Aorta (tissue), 5 donors: ENCODE measurements around the gene TOB2. TPM values are rescaled to one million over a fixed set of nuclear protein-coding genes. Genes with fewer than 3 reads are reported as not detected.
"Not testable (repeated sequence)": the region's sequence is repeated elsewhere in the genome, so short reads cannot be mapped to it uniquely, and the experiment has no call there.

ENCODE experiments used
- ATAC-seq: fragments of 200-7000 bp; cut with Tn5 transposase; one replicate; pipeline ENCODE4 v1.9.1; 2022; ENCODE audit warnings: moderate library complexity; ENCODE audit not compliant: low FRiP score
- DNase-seq, 2 donors: peaks; one replicate each; pipeline ENCODE4 v3.0.0-alpha.2; 2020
- H3K27ac ChIP-seq, 2 donors: one replicate each; pipeline ENCODE4 v1.5.1; 2013; ENCODE audit warnings: low read length in 2 of 2, mild to moderate bottlenecking in 2 of 2, moderate library complexity in 2 of 2, control low read depth in 1 of 2, inconsistent platforms in 1 of 2, low read depth in 1 of 2
- H3K27me3 ChIP-seq, 2 donors: one replicate each; pipeline ENCODE4 v1.6.1; 2013; ENCODE audit warnings: control low read depth in 1 of 2, low read length in 1 of 2, mild to moderate bottlenecking in 1 of 2, moderate library complexity in 1 of 2; ENCODE audit not compliant: insufficient read depth in 2 of 2, control insufficient read depth in 1 of 2
- H3K36me3 ChIP-seq, 2 donors: one replicate each; pipeline ENCODE4 v1.6.1; 2013; ENCODE audit warnings: control low read depth in 1 of 2, low read length in 1 of 2, mild to moderate bottlenecking in 1 of 2; ENCODE audit not compliant: insufficient read depth in 2 of 2, control insufficient read depth in 1 of 2
- H3K4me1 ChIP-seq, 2 donors: one replicate each; pipeline ENCODE4 v1.6.1; 2013; ENCODE audit warnings: low read length in 2 of 2, control low read depth in 1 of 2, mild to moderate bottlenecking in 1 of 2, moderate library complexity in 1 of 2; ENCODE audit not compliant: insufficient read depth in 2 of 2, control insufficient read depth in 1 of 2
- H3K4me3 ChIP-seq, 2 donors: one replicate each; pipeline ENCODE4 v1.5.1; 2013; ENCODE audit warnings: low read length in 2 of 2, control low read depth in 1 of 2, mild to moderate bottlenecking in 1 of 2
- H3K9me3 ChIP-seq: one replicate; pipeline ENCODE4 v1.6.1; 2013; ENCODE audit warnings: mild to moderate bottlenecking, low read length; ENCODE audit not compliant: control insufficient read depth
- WGBS, 2 donors: extraction: QIAGEN DNeasy Blood & Tissue Kit; methylation state at CpG; one replicate each; pipeline ENCODE4 v1.1.7; 2013; 5-methylcytosine and 5-hydroxymethylcytosine counted together
- intact Hi-C, 2 donors: fragments of 100-400 bp; cut with DNase I; formaldehyde crosslinking; loops; one replicate each; pipeline versions ENCODE4 v1.14.2 to v1.15.0; 2022
- polyA plus RNA-seq, 2 donors: library from polyadenylated mRNA; stranded (reverse); fragments of 200-250 nt; gene quantifications; one replicate each; pipeline ENCODE4 v1.2.3, GENCODE V29; 2013
- total RNA-seq, 2 donors: library from RNA; stranded (reverse); fragmentation: NEBNext Ultra II Directional; extraction: Animal tissue kit (Norgen Biotek cat#: 25700); gene quantifications; one replicate each; pipeline ENCODE4 v1.2.1, GENCODE V29; 2021
- donor health status: healthy with polysubstance abuse.
- donor health status: Bipolar disorder and iron deficiency.
- donor health status: DM: no; HTN: no; CAD: no.
- donor health status: DM: no; HTN: no; CAD: no.
- donor health status: DM: yes; HTN: yes; CAD: no.

The TOB2 gene
- total and polyA plus RNA-seq, 4 donors = 12.9 to 55.9 (median 31.6) TPM

- Histone ChIP-seq H3K9me3 (no peaks in the 10 kb centered on the region), H3K27me3 (peaks cover 0 to 2% of the 10 kb centered on the region in 2 donors), H3K36me3 (no peaks in the 10 kb centered on the region), H3K4me3 (peak overlapping the region; percentile 19 to 96), H3K27ac (peak overlapping the region; percentile 90 to 93), H3K4me1 (no peaks in the 10 kb centered on the region)
- intact Hi-C loops = loop anchor here (2.0 to 5.0 kb wide), 4 partner anchors 21 to 80 kb away; partner anchors contain the start of genes ACO2 (in 1 of the 2) and PHF5A (in 1 of the 2)
- ATAC-seq (peak; percentile 52), DNase-seq (peak; percentile 82 to 89)
- 0 to 1% methylated on average over 55 to 63 of the region's 63 CpGs for WGBS, 2 donors
Observed at GRCh38 chr22:41447435-41448188, 1.0 kb upstream of the TOB2 start.

- Histone ChIP-seq H3K36me3 (no peaks in the 10 kb centered on the region), H3K9me3 (no peaks in the 10 kb centered on the region), H3K4me1 (no peaks in the 10 kb centered on the region), H3K27me3 (peaks cover 0 to 2% of the 10 kb centered on the region in 2 donors), H3K4me3 (peak overlapping the region; percentile 71 to 96), H3K27ac (peak overlapping the region; percentile 77 to 90)
- intact Hi-C loops = loop anchor here in 1 of 2 donors (2.0 to 5.0 kb wide), 3 partner anchors 35 to 81 kb away; no protein-coding TSS in a partner anchor
- DNase-seq (peak in 1 of 2 donors; percentile 60), ATAC-seq (no peak)
- 0 to 2% methylated on average over 16 to 34 of the region's 34 CpGs for WGBS, 2 donors
Observed at GRCh38 chr22:41446057-41446501, 522 bp downstream of the TOB2 start.

- no peak for ATAC-seq
- intact Hi-C loops = loop anchor here in 1 of 2 donors (2.0 to 5.0 kb wide), 3 partner anchors 35 to 82 kb away; no protein-coding TSS in a partner anchor
- DNase-seq = peak; percentile 54 to 73
Observed at GRCh38 chr22:41445129-41446056, 1.2 kb downstream of the TOB2 start.

GRCh38 chr22:41444360-41445128 is 2.1 kb downstream of the TOB2 start:
- no peaks in the 10 kb centered on the region for H3K36me3 ChIP-seq
- DNase-seq (peak; percentile 94 to 97), ATAC-seq (peak; percentile 84)
- 0 to 1% methylated on average over 35 of the region's 35 CpGs for WGBS, 2 donors
- peaks cover 0 to 2% of the 10 kb centered on the region in 2 donors for H3K27me3 ChIP-seq
- no peaks in the 10 kb centered on the region for H3K4me1 ChIP-seq
- peak overlapping the region; percentile 15 to 90 for H3K27ac ChIP-seq
- no peaks in the 10 kb centered on the region for H3K9me3 ChIP-seq
- intact Hi-C loops = loop anchor here in 1 of 2 donors (5.0 kb wide), 2 partner anchors 38 to 83 kb away; no protein-coding TSS in a partner anchor
- H3K4me3 ChIP-seq = peak overlapping the region; percentile 71 to 96

More at GRCh38 chr22:41445129-41446056, 1.2 kb downstream of the TOB2 start:
- H3K9me3 ChIP-seq = no peaks in the 10 kb centered on the region
- H3K27ac ChIP-seq = peak overlapping the region; percentile 77 to 90
- H3K4me1 ChIP-seq = no peaks in the 10 kb centered on the region
- H3K27me3 ChIP-seq = peaks cover 0 to 2% of the 10 kb centered on the region in 2 donors
- WGBS, 2 donors = 1% methylated on average over 22 of the region's 22 CpGs
- H3K36me3 ChIP-seq = no peaks in the 10 kb centered on the region
- peak overlapping the region; percentile 71 to 96 for H3K4me3 ChIP-seq

- intact Hi-C loops = no loop called here
- 61 to 62% methylated on average over 2 of the region's 2 CpGs for WGBS, 2 donors
- Histone ChIP-seq H3K4me1 (no peaks in the 10 kb centered on the region), H3K27ac (no peak overlapping the region), H3K27me3 (peaks cover 0 to 2% of the 10 kb centered on the region in 2 donors), H3K4me3 (no peak overlapping the region), H3K9me3 (no peaks in the 10 kb centered on the region), H3K36me3 (no peaks in the 10 kb centered on the region)
- ATAC-seq (no peak), DNase-seq (no peak)
Observed at GRCh38 chr22:41442240-41442792, 4.3 kb downstream of the TOB2 start.

- intact Hi-C loops, H3K27me3 ChIP-seq, H3K4me3 ChIP-seq, H3K9me3 ChIP-seq, H3K4me1 ChIP-seq, ATAC-seq, H3K36me3 ChIP-seq, DNase-seq, H3K27ac ChIP-seq: not testable (repeated sequence)
- 70 to 75% methylated on average over 5 of the region's 5 CpGs for WGBS, 2 donors
Observed at GRCh38 chr22:41440511-41440910, 6.1 kb downstream of the TOB2 start.

GRCh38 chr22:41437198-41437597 is 9.4 kb downstream of the TOB2 start:
- Histone ChIP-seq H3K9me3 (no peaks in the 10 kb centered on the region), H3K27me3 (no peaks in the 10 kb centered on the region), H3K36me3 (peaks cover 0 to 4% of the 10 kb centered on the region in 2 donors), H3K4me3 (no peak overlapping the region), H3K27ac (no peak overlapping the region), H3K4me1 (no peaks in the 10 kb centered on the region)
- ATAC-seq (no peak), DNase-seq (no peak)
- intact Hi-C loops = no loop called here
- 76 to 80% methylated on average over 7 of the region's 7 CpGs for WGBS, 2 donors
